ENCODE measurements around the gene CTSC. TPM values are rescaled to one million over a fixed set of nuclear protein-coding genes. Genes with fewer than 3 reads are reported as not detected.
A peak's percentile ranks its signal among the peaks of the same experiment; 100 is the strongest.

CTSC gene
- total RNA-seq, 1 experiment from 2014 or later, result 359 TPM

DNA sequence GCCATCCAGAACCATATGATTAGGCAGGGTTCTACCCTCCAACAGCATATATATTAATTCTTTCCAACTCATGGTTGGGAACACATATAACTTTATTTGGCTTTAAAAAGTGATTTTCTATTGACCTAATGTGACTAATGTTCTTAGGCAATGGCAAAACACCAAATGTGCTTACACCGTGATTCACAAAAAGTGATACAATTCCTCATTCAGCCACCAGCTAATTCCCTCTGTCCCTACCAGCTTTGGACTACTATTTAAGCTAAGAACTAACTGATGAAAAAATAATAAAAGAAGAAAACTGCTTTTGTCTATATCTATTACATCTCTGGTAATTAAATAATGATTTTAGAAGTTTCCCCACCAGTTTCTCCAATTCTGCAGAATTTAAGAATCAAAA, 4.7 kb downstream of the CTSC start:
- H3K23me2 ChIP-seq (ENCODE audit: insufficient read length, low read depth, low read length, poor library complexity, severe bottlenecking), result no peaks in the 10 kb centered on the region
- H3K14ac ChIP-seq (ENCODE audit: insufficient read depth, low read length), result no peak overlapping the region
- H3K4me1 ChIP-seq (ENCODE audit: insufficient read depth, low read length), result peaks cover 5% of the 10 kb centered on the region; the same call in 1 of the 2 replicates
- H3K79me1 ChIP-seq (ENCODE audit: insufficient read depth, low read depth, low read length, poor library complexity, severe bottlenecking), result peaks cover 11% of the 10 kb centered on the region
- H2BK20ac ChIP-seq (ENCODE audit: low read depth, low read length, poor library complexity, severe bottlenecking), result no peak overlapping the region
- H2AK5ac ChIP-seq (ENCODE audit: insufficient read length, low read length), result no peak overlapping the region
- H3K56ac ChIP-seq (ENCODE audit: insufficient read length, low read depth, low read length), result no peak overlapping the region
- no peak overlapping the region for H3K4me2 ChIP-seq (ENCODE audit: insufficient read depth, insufficient read length, low read length)
- no peak overlapping the region for H2BK5ac ChIP-seq (ENCODE audit: insufficient read length, low read length)
- H3K9me3 ChIP-seq (ENCODE audit: control insufficient read depth, low read depth, low read length), result no peaks in the 10 kb centered on the region
- no peak overlapping the region for H2BK120ac ChIP-seq (ENCODE audit: low read depth, low read length, poor library complexity, severe bottlenecking)
- H2AFZ ChIP-seq (ENCODE audit: low read length), result no peak overlapping the region
- H4K20me1 ChIP-seq (ENCODE audit: control insufficient read depth, insufficient read depth, insufficient read length), result no peaks in the 10 kb centered on the region
- H4K8ac ChIP-seq (replicated peaks; ENCODE audit: insufficient read length, low read depth, low read length), result no peak overlapping the region
- peak overlapping the region in 1 of 3 experiments; percentile 68; a peak in 1 of 7 replicates for H3K27ac Mint-ChIP-seq
- H3K23ac ChIP-seq (ENCODE audit: insufficient read length, low read depth, low read length), result no peak overlapping the region
- no peak overlapping the region for H3K27ac ChIP-seq (ENCODE audit: insufficient read length, low read depth, low read length)
- no peak overlapping the region for H3K9ac ChIP-seq (ENCODE audit: extremely low read depth, insufficient read length, low read length)
- H3T11ph ChIP-seq (ENCODE audit: low read length), result no peak overlapping the region
- H3K4me3 Mint-ChIP-seq, result no peak overlapping the region
- peaks cover 56 to 61% of the 10 kb centered on the region in 2 experiments for H3K4me1 Mint-ChIP-seq
- H2BK12ac ChIP-seq (ENCODE audit: insufficient read length, low read depth, low read length), result no peak overlapping the region
- TF ChIP-seq, protein P1, sequence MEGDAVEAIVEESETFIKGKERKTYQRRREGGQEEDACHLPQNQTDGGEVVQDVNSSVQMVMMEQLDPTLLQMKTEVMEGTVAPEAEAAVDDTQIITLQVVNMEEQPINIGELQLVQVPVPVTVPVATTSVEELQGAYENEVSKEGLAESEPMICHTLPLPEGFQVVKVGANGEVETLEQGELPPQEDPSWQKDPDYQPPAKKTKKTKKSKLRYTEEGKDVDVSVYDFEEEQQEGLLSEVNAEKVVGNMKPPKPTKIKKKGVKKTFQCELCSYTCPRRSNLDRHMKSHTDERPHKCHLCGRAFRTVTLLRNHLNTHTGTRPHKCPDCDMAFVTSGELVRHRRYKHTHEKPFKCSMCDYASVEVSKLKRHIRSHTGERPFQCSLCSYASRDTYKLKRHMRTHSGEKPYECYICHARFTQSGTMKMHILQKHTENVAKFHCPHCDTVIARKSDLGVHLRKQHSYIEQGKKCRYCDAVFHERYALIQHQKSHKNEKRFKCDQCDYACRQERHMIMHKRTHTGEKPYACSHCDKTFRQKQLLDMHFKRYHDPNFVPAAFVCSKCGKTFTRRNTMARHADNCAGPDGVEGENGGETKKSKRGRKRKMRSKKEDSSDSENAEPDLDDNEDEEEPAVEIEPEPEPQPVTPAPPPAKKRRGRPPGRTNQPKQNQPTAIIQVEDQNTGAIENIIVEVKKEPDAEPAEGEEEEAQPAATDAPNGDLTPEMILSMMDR (conservative IDR thresholded peaks at IDR 0.05), result no peak
- no CpG with 5 or more reads among the region's 1 CpG for WGBS (ENCODE audit: extremely low coverage, insufficient read length, low lambda C conversion rate)
- no peak overlapping the region for H3K18ac ChIP-seq (ENCODE audit: insufficient read length, low read depth, low read length)
- no peak overlapping the region for H4K5ac ChIP-seq (ENCODE audit: insufficient read length, low read depth, low read length)
- H3K27me3 Mint-ChIP-seq (ENCODE audit: low read depth), result no peaks in the 10 kb centered on the region
- H3K4ac ChIP-seq (ENCODE audit: low read depth, low read length), result no peak overlapping the region
- peaks cover 54 to 75% (median 75%) of the 10 kb centered on the region in 3 experiments for H3K36me3 Mint-ChIP-seq (ENCODE audit: insufficient read depth in 1 of 3, low read depth in 3 of 3)
- H3K9me3 Mint-ChIP-seq, result no peaks in the 10 kb centered on the region
- H3K79me2 ChIP-seq (ENCODE audit: insufficient read depth, low read length), result peaks cover 26% of the 10 kb centered on the region
- no peaks in the 10 kb centered on the region for H3K27me3 ChIP-seq (ENCODE audit: insufficient read depth, low read length)
- no peak overlapping the region for H4K91ac ChIP-seq (ENCODE audit: insufficient read length, low read depth, low read length)
- no peak overlapping the region for H2BK15ac ChIP-seq (ENCODE audit: low read depth, low read length)
- no peak for DNase-seq
